ENCODE results near the gene KIAA0319L.

DNA sequence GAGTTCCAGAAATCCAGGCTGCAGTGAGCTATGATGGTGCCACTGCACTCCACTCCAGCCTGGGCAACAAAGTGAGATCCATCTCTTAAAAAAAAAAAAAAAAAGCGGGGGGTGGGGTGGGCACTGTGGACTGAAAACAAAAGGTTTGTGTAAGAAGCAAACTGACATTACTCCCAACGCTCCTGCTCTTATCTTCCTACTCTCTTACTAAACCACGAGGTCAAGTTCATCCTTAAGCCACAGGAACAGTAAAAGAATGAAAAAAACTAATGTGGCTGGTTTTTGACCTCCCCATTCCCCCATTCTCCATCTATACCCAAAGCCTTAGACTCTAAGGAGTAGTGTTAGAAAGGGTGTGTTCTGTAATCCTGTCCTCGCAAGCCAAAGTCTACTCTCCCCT is 46.7 kb upstream of the KIAA0319L start:
- TF ChIP-seq POLR2A (IDR thresholded peaks at IDR 0.05) = no peak
- TF ChIP-seq, protein P1, sequence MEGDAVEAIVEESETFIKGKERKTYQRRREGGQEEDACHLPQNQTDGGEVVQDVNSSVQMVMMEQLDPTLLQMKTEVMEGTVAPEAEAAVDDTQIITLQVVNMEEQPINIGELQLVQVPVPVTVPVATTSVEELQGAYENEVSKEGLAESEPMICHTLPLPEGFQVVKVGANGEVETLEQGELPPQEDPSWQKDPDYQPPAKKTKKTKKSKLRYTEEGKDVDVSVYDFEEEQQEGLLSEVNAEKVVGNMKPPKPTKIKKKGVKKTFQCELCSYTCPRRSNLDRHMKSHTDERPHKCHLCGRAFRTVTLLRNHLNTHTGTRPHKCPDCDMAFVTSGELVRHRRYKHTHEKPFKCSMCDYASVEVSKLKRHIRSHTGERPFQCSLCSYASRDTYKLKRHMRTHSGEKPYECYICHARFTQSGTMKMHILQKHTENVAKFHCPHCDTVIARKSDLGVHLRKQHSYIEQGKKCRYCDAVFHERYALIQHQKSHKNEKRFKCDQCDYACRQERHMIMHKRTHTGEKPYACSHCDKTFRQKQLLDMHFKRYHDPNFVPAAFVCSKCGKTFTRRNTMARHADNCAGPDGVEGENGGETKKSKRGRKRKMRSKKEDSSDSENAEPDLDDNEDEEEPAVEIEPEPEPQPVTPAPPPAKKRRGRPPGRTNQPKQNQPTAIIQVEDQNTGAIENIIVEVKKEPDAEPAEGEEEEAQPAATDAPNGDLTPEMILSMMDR (IDR thresholded peaks at IDR 0.05) = no peak
